ENCODE measurements around the gene ABHD11.

ABHD11 gene

GRCh38 chr7:73702226-73702625 lies 36.4 kb downstream of the ABHD11 start:
- Mint-ChIP-seq H3K27ac (no peak overlapping the region), H3K4me3 (no peak overlapping the region), H3K36me3 (peaks cover 40% of the 10 kb centered on the region), H3K9me3 (no peaks in the 10 kb centered on the region), H3K4me1 (peaks cover 22% of the 10 kb centered on the region), H3K27me3 (peaks cover 17% of the 10 kb centered on the region)
- no peak for ATAC-seq

- Mint-ChIP-seq H3K27me3 (peaks cover 17% of the 10 kb centered on the region), H3K4me3 (no peak overlapping the region), H3K9me3 (no peaks in the 10 kb centered on the region), H3K27ac (no peak overlapping the region), H3K4me1 (peaks cover 15% of the 10 kb centered on the region), H3K36me3 (peaks cover 48% of the 10 kb centered on the region)
- ATAC-seq: no peak
Measured at GRCh38 chr7:73701357-73701995, 37.1 kb downstream of the ABHD11 start.

GRCh38 chr7:73700581-73701134 lies 37.9 kb downstream of the ABHD11 start:
- H3K9me3 Mint-ChIP-seq: no peaks in the 10 kb centered on the region
- H3K4me1 Mint-ChIP-seq: peaks cover 6% of the 10 kb centered on the region
- ATAC-seq: no peak
- peaks cover 17% of the 10 kb centered on the region for H3K27me3 Mint-ChIP-seq
- H3K27ac Mint-ChIP-seq: no peak overlapping the region
- H3K4me3 Mint-ChIP-seq: no peak overlapping the region
- peaks cover 56% of the 10 kb centered on the region for H3K36me3 Mint-ChIP-seq

- peaks cover 62% of the 10 kb centered on the region for H3K36me3 Mint-ChIP-seq
- H3K4me1 Mint-ChIP-seq: peaks cover 6% of the 10 kb centered on the region
- no peak overlapping the region for H3K27ac Mint-ChIP-seq
Measured at GRCh38 chr7:73700069-73700423, 38.6 kb downstream of the ABHD11 start.

GRCh38 chr7:73699370-73700068 lies 39.1 kb downstream of the ABHD11 start:
- Mint-ChIP-seq H3K9me3 (no peaks in the 10 kb centered on the region), H3K4me1 (peaks cover 6% of the 10 kb centered on the region), H3K27ac (no peak overlapping the region), H3K4me3 (no peak overlapping the region), H3K36me3 (peaks cover 67% of the 10 kb centered on the region), H3K27me3 (peaks cover 17% of the 10 kb centered on the region)
- no peak for ATAC-seq

More at GRCh38 chr7:73700069-73700423, 38.6 kb downstream of the ABHD11 start:
- Mint-ChIP-seq H3K9me3 (no peaks in the 10 kb centered on the region), H3K27me3 (peaks cover 17% of the 10 kb centered on the region), H3K4me3 (no peak overlapping the region)
- no peak for ATAC-seq

GRCh38 chr7:73698410-73698809 lies 40.2 kb downstream of the ABHD11 start:
- H3K4me1 Mint-ChIP-seq: peaks cover 4% of the 10 kb centered on the region
- H3K27ac Mint-ChIP-seq: no peak overlapping the region
- no peak for ATAC-seq
- H3K27me3 Mint-ChIP-seq: peaks cover 15% of the 10 kb centered on the region
- H3K4me3 Mint-ChIP-seq: no peak overlapping the region
- no peaks in the 10 kb centered on the region for H3K9me3 Mint-ChIP-seq
- peaks cover 73% of the 10 kb centered on the region for H3K36me3 Mint-ChIP-seq

- Mint-ChIP-seq H3K4me1 (no peaks in the 10 kb centered on the region), H3K27me3 (no peaks in the 10 kb centered on the region), H3K9me3 (no peaks in the 10 kb centered on the region), H3K27ac (no peak overlapping the region), H3K4me3 (no peak overlapping the region), H3K36me3 (peaks cover 77% of the 10 kb centered on the region)
- no peak for ATAC-seq
Measured at GRCh38 chr7:73696372-73696771, 42.2 kb downstream of the ABHD11 start.

- peaks cover 72% of the 10 kb centered on the region for H3K36me3 Mint-ChIP-seq
- no peaks in the 10 kb centered on the region for H3K27me3 Mint-ChIP-seq
- no peak overlapping the region for H3K4me3 Mint-ChIP-seq
- H3K9me3 Mint-ChIP-seq: no peaks in the 10 kb centered on the region
- no peak overlapping the region for H3K27ac Mint-ChIP-seq
- no peak for ATAC-seq
- H3K4me1 Mint-ChIP-seq: peaks cover 20% of the 10 kb centered on the region
Measured at GRCh38 chr7:73690646-73691045, 48.0 kb downstream of the ABHD11 start.

GRCh38 chr7:73688288-73688687 lies 50.3 kb downstream of the ABHD11 start:
- Mint-ChIP-seq H3K27me3 (no peaks in the 10 kb centered on the region), H3K36me3 (peaks cover 62% of the 10 kb centered on the region), H3K27ac (no peak overlapping the region), H3K9me3 (no peaks in the 10 kb centered on the region), H3K4me3 (no peak overlapping the region), H3K4me1 (peaks cover 28% of the 10 kb centered on the region)
- no peak for ATAC-seq
